K562 (cell line): ENCODE measurements around the gene CERS1. TPM values are rescaled to one million over a fixed set of nuclear protein-coding genes. Genes with fewer than 3 reads are reported as not detected.

ENCODE experiments used
- ADNP ChIP-seq: fragments of 200-800 bp; sonication (Bioruptor generic); IDR thresholded peaks from 2 replicates; pipeline ENCODE4 v1.6.1; 2016; ENCODE audit warnings: missing genetic modification characterization, missing compliant biosample characterization
- BCOR ChIP-seq: fragments of 450-650 bp; IDR thresholded peaks from 2 replicates; pipeline ENCODE4 v1.6.1; 2016
- CHCHD3 ChIP-seq: fragments of 250-450 bp; sonication (Bioruptor Pico); IDR thresholded peaks from 2 replicates; pipeline ENCODE4 v2.1.2; 2022; ENCODE audit warnings: mild to moderate bottlenecking
- DIDO1 ChIP-seq: fragments of 450-650 bp; IDR thresholded peaks from 2 replicates; pipeline ENCODE4 v1.6.1; 2016; ENCODE audit warnings: low read depth, missing biosample characterization, missing genetic modification characterization
- ETV1 ChIP-seq: fragments of 450-650 bp; conservative IDR thresholded peaks from 2 replicates; pipeline ENCODE4 v1.6.1; 2016; ENCODE audit warnings: missing genetic modification characterization, control low read depth, low read depth, missing compliant biosample characterization
- FOXJ3 ChIP-seq: sonication (generic); formaldehyde crosslinking; IDR thresholded peaks from 2 replicates; pipeline ENCODE4 v1.4.0; 2020; ENCODE audit warnings: mild to moderate bottlenecking, missing genetic modification reagents
- HDAC8 ChIP-seq: fragments of 450-650 bp; IDR thresholded peaks from 2 replicates; pipeline ENCODE4 v1.6.1; 2016; ENCODE audit warnings: mild to moderate bottlenecking, missing genetic modification characterization, moderate library complexity, missing compliant biosample characterization
- HNRNPK ChIP-seq: fragments of 200-400 bp; formaldehyde crosslinking; IDR thresholded peaks from one replicate; pipeline ENCODE4 v1.6.1; 2018; ENCODE audit warnings: mild to moderate bottlenecking, low read depth, low read length; ENCODE audit not compliant: poor library complexity, severe bottlenecking
- IRF9 ChIP-seq: fragments of 450-650 bp; IDR thresholded peaks from 2 replicates; pipeline ENCODE4 v1.6.1; 2016; ENCODE audit warnings: missing biosample characterization, missing genetic modification characterization
- KDM4B ChIP-seq, 2 experiments: fragments of 450-650 bp in 1 of 2; sonication (generic) in 1 of 2; IDR thresholded peaks; 2 replicates each; pipeline ENCODE4 v1.6.1; 2016 to 2017; ENCODE audit warnings: borderline replicate concordance in 2 of 2, antibody characterized with exemption in 1 of 2, low read depth in 1 of 2, mild to moderate bottlenecking in 1 of 2
- LARP7 ChIP-seq: fragments of 450-650 bp; IDR thresholded peaks from 2 replicates; pipeline ENCODE4 v1.6.1; 2016
- LCOR ChIP-seq: sonication (generic); formaldehyde crosslinking; IDR thresholded peaks from 2 replicates; pipeline ENCODE4 v1.8.0; 2022; ENCODE audit warnings: mild to moderate bottlenecking, missing genetic modification reagents
- MECOM ChIP-seq: fragments of 250-450 bp; sonication (Bioruptor Pico); IDR thresholded peaks from 2 replicates; pipeline ENCODE4 v1.8.0; 2022; ENCODE audit warnings: inconsistent platforms
- NFATC3 ChIP-seq: fragments of 450-650 bp; IDR thresholded peaks from 2 replicates; pipeline ENCODE4 v1.6.1; 2017; ENCODE audit warnings: mild to moderate bottlenecking
- NR4A1 ChIP-seq, 2 experiments: fragments of 250-450 bp in 1 of 2; fragments of 450-650 bp in 1 of 2; sonication (Bioruptor Pico) in 1 of 2; IDR thresholded peaks; 2 replicates each; pipeline versions ENCODE4 v1.4.0 to v1.6.1; 2016 to 2020; ENCODE audit warnings: mild to moderate bottlenecking in 2 of 2, missing compliant biosample characterization in 1 of 2, missing genetic modification characterization in 1 of 2, moderate library complexity in 1 of 2
- POLR2B ChIP-seq: fragments of 450-650 bp; IDR thresholded peaks from 2 replicates; pipeline ENCODE4 v1.6.1; 2018; ENCODE audit warnings: low read depth; ENCODE audit not compliant: partially characterized antibody
- PPARD ChIP-seq: fragments of 250-450 bp; sonication (Bioruptor Pico); IDR thresholded peaks from 2 replicates; pipeline ENCODE4 v1.8.0; 2022; ENCODE audit warnings: inconsistent platforms, mild to moderate bottlenecking, moderate library complexity
- RBBP5 ChIP-seq: fragments of 200-600 bp; sonication (generic); IDR thresholded peaks from 2 replicates; pipeline ENCODE4 v1.6.1; 2012; ENCODE audit warnings: borderline replicate concordance, mild to moderate bottlenecking, low read length, control low read depth, inconsistent platforms; ENCODE audit not compliant: insufficient read depth, poor library complexity, severe bottlenecking
- RBM22 ChIP-seq: fragments of 200-400 bp; formaldehyde crosslinking; IDR thresholded peaks from 2 replicates; pipeline ENCODE4 v1.6.1; 2018; ENCODE audit warnings: low read length, low read depth; ENCODE audit not compliant: poor library complexity, severe bottlenecking
- SMAD3 ChIP-seq: fragments of 450-650 bp; formaldehyde crosslinking; conservative IDR thresholded peaks from 2 replicates; pipeline ENCODE4 v1.4.0; 2020; ENCODE audit warnings: mild to moderate bottlenecking
- SMARCA4 ChIP-seq: fragments of 450-650 bp; IDR thresholded peaks from 2 replicates; pipeline ENCODE4 v1.6.1; 2016
- SMARCA5 ChIP-seq: fragments of 450-650 bp; IDR thresholded peaks from 2 replicates; pipeline ENCODE4 v1.6.1; 2016
- SNRNP70 ChIP-seq: fragments of 200-400 bp; formaldehyde crosslinking; optimal IDR thresholded peaks from 2 replicates; pipeline ENCODE3; 2017; ENCODE audit warnings: low read depth, low read length
- SOX6 ChIP-seq: fragments of 450-650 bp; IDR thresholded peaks from 2 replicates; pipeline ENCODE4 v1.6.1; 2014; ENCODE audit warnings: mild to moderate bottlenecking
- STAG1 ChIP-seq: sonication (generic); formaldehyde crosslinking; IDR thresholded peaks from 2 replicates; pipeline ENCODE4 v1.5.0; 2020; ENCODE audit warnings: missing genetic modification reagents, borderline replicate concordance
- TCFL5 ChIP-seq: fragments of 250-450 bp; sonication (Bioruptor Pico); conservative IDR thresholded peaks from 2 replicates; pipeline ENCODE4 v1.6.1; 2021; ENCODE audit warnings: mild to moderate bottlenecking, moderate library complexity, matching md5 sums
- ZNF121 ChIP-seq: sonication (generic); formaldehyde crosslinking; conservative IDR thresholded peaks from 2 replicates; pipeline ENCODE4 v1.8.0; 2022; ENCODE audit warnings: missing genetic modification reagents
- ZSCAN29 ChIP-seq: fragments of 450-650 bp; IDR thresholded peaks from 2 replicates; pipeline ENCODE4 v1.6.1; 2017
- polyA plus RNA-seq, 8 experiments: library from polyadenylated mRNA; depleted of rRNA in 4 of 8; stranded (reverse) in 5 of 8; unstranded in 3 of 8; fragments of >200 nt; fragmentation: Nextera tagmentation in 2 of 8; fragmentation: Illumina TruSeq in 1 of 8; extraction: Ambion mirVana in 2 of 8; extraction: Trizol in 1 of 8; gene quantifications; 2 replicates each; pipeline versions ENCODE4 v1.2.1 to v1.2.3, GENCODE V29; 2011 to 2014; ENCODE audit warnings: inconsistent platforms in 1 of 8, missing spikeins in 1 of 8
- total RNA-seq, 7 experiments: library from RNA; depleted of rRNA in 6 of 7; stranded (reverse); fragments of >200 nt in 6 of 7; fragmentation: Illumina TruSeq in 2 of 7; extraction: Trizol in 2 of 7; gene quantifications; 2 replicates each; pipeline versions ENCODE4 v1.2.1 to v1.2.3, GENCODE V29; 2011 to 2021; ENCODE audit warnings: low replicate concordance in 1 of 7
- TF ChIP-seq, protein P1 (sequence below): fragments of 250-450 bp; sonication (Bioruptor Pico); IDR thresholded peaks from 2 replicates; pipeline ENCODE4 v1.8.0; 2021; ENCODE audit warnings: moderate library complexity, mild to moderate bottlenecking, inconsistent platforms

Gene CERS1
- total and polyA plus RNA-seq, 9 of the 15 experiments (the other 6 are each of a cell fraction or from before 2014, with no cell fraction given) = 0.33 to 1.5 (median 0.86) TPM; not detected in 2

DNA sequence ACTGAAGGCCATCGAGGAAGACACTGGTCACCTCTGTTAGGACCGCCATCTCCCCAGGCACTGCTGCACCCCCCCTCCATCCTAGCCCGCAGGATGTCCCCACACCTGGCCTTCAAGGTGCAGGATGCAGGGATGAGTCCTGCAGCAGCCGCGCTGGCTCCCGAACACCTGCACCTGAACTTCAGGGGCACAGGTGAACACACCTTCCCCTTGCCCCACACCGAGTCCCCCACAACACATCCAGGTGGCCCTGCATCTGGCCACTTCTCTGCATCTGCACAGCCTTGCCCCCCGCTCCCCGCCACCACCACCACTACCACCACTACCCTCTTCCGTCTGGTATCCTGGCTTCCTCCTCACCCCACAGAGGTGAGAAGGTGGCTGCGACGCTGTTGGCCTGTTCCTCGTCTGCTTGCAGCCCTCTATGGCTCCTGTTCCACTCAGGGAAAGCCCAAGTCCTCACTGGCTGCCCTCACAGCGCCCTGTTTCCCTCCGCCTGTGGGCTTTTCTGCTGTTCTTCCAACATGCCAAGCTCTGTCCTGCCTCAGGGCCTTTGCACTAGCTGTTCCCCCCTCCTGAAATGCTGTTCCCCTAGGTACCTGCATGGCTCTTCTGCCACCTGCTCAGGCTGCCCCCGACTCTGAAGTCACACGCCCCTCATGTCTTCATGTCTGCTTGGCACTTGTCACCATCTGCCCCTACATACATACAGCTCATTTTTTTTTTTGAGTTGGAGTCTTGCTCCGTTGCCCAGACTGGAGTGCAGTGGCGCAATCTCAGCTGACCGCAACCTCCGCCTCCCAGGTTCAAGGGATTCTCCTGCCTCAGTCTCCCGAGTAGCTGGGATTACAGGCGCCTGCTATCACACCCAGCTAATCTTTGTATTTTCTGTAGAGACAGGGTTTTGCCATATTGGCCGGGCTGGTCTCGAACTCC lies 1.4 kb upstream of the CERS1 start (continued):
- TF ChIP-seq HDAC8 (tag) = no peak
- TF ChIP-seq ZNF121 (CRISPR knock-in tag) = peak; percentile 65
- TF ChIP-seq NFATC3 = no peak
- no peak for TF ChIP-seq MECOM (CRISPR knock-in tag)
- TF ChIP-seq SOX6 = no peak
- TF ChIP-seq ADNP (tag) = peak; percentile 49; the same call in 1 of the 2 replicates
- no peak for TF ChIP-seq DIDO1 (tag)
- no peak for TF ChIP-seq STAG1 (CRISPR knock-in tag)
- no peak for TF ChIP-seq PPARD (CRISPR knock-in tag)
- no peak for TF ChIP-seq IRF9 (tag)
- TF ChIP-seq LARP7 = no peak
- no peak for TF ChIP-seq LCOR (CRISPR knock-in tag)
- TF ChIP-seq SMARCA4 = no peak
- TF ChIP-seq, protein P1, sequence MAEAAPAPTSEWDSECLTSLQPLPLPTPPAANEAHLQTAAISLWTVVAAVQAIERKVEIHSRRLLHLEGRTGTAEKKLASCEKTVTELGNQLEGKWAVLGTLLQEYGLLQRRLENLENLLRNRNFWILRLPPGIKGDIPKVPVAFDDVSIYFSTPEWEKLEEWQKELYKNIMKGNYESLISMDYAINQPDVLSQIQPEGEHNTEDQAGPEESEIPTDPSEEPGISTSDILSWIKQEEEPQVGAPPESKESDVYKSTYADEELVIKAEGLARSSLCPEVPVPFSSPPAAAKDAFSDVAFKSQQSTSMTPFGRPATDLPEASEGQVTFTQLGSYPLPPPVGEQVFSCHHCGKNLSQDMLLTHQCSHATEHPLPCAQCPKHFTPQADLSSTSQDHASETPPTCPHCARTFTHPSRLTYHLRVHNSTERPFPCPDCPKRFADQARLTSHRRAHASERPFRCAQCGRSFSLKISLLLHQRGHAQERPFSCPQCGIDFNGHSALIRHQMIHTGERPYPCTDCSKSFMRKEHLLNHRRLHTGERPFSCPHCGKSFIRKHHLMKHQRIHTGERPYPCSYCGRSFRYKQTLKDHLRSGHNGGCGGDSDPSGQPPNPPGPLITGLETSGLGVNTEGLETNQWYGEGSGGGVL (CRISPR knock-in tag) = no peak
- no peak for TF ChIP-seq TCFL5
- TF ChIP-seq KDM4B (IDR thresholded peaks at IDR 0.05; ENCODE audit: borderline replicate concordance in 2 of 2, low read depth in 1 of 2) = no peak
- TF ChIP-seq SMAD3 (CRISPR knock-in tag) = no peak
- no peak for TF ChIP-seq FOXJ3
- TF ChIP-seq SMARCA5 = no peak
- TF ChIP-seq ZSCAN29 = no peak
- no peak for TF ChIP-seq ETV1 (tag)
- no peak for TF ChIP-seq SNRNP70
- no peak for TF ChIP-seq RBM22
- TF ChIP-seq NR4A1 (CRISPR knock-in tag; IDR thresholded peaks at IDR 0.05) = no peak
- no peak for TF ChIP-seq NR4A1 (tag; IDR thresholded peaks at IDR 0.05)
- TF ChIP-seq POLR2B = no peak
- no peak for TF ChIP-seq CHCHD3 (CRISPR knock-in tag)
- peak; percentile 52; the same call in 1 of the 2 replicates for TF ChIP-seq BCOR
- TF ChIP-seq RBBP5 = no peak
- TF ChIP-seq HNRNPK = no peak
